BJ (cell line): ENCODE measurements around the gene MET. TPM values are rescaled to one million over a fixed set of nuclear protein-coding genes. Genes with fewer than 3 reads are reported as not detected.

Experiments
- CTCF ChIA-PET: fragments of 350-600 bp; formaldehyde crosslinking; extraction: SDS; loops from one replicate; lab custom pipeline; 2021; ENCODE audit warnings: antibody characterized with exemption, inconsistent platforms; lab: Yijun Ruan, JAX
- POLR2A ChIA-PET: fragments of 300-600 bp; sonication (Branson Sonifier 250); formaldehyde crosslinking; extraction: SDS; loops from one replicate; lab custom pipeline; 2021; ENCODE audit warnings: antibody characterized with exemption; lab: Charles Lee
- DNase-seq: peaks from one replicate; pipeline ENCODE4 v3.0.0-alpha.2; 2011; ENCODE audit warnings: low read depth
- H3K27me3 ChIP-seq: 2 replicates; pipeline ENCODE4 v1.6.0; 2011; ENCODE audit warnings: low read length; ENCODE audit not compliant: control insufficient read depth, insufficient read depth
- H3K36me3 ChIP-seq: 2 replicates; pipeline ENCODE4 v1.5.1; 2011; ENCODE audit warnings: low read length; ENCODE audit not compliant: control insufficient read depth, insufficient read depth
- H3K4me3 ChIP-seq: 2 replicates; pipeline ENCODE4 v1.5.1; 2011; ENCODE audit warnings: low read depth, mild to moderate bottlenecking, control low read depth, low read length
- CTCF ChIP-seq: IDR thresholded peaks from 2 replicates; pipeline ENCODE4 v1.5.1; 2011; ENCODE audit warnings: low read depth, mild to moderate bottlenecking, control low read depth, inconsistent platforms, low read length, moderate library complexity; ENCODE audit not compliant: insufficient read depth
- polyA plus RNA-seq: library from polyadenylated mRNA; depleted of rRNA; stranded (reverse); fragments of >200 nt; gene quantifications from 2 replicates; pipeline ENCODE4 v1.2.3, GENCODE V29; 2011

Gene MET
- polyA plus RNA-seq, 1 experiment: 68.3 TPM

GRCh38 chr7:116776610-116777289 lies 104.8 kb downstream of the MET start:
- ChIA-PET CTCF (interaction anchor here (1.0 to 2.0 kb wide), 5 partner anchors 10 to 233 kb away, joined by 3 to 4 read pairs (median 3); no protein-coding TSS in a partner anchor), POLR2A (no interaction called here)
- no peak for TF ChIP-seq CTCF
- no peak overlapping the region for H3K4me3 ChIP-seq
- DNase-seq: peak; percentile 38
- no peaks in the 10 kb centered on the region for H3K36me3 ChIP-seq
- no peaks in the 10 kb centered on the region for H3K27me3 ChIP-seq

GRCh38 chr7:116777651-116778281 lies 105.8 kb downstream of the MET start:
- peak; percentile 58 for DNase-seq
- Histone ChIP-seq H3K36me3 (no peaks in the 10 kb centered on the region), H3K27me3 (no peaks in the 10 kb centered on the region), H3K4me3 (no peak overlapping the region)
- CTCF ChIA-PET: interaction anchor here (1.0 to 2.0 kb wide), 5 partner anchors 22 to 234 kb away, joined by 3 to 4 read pairs (median 3); no protein-coding TSS in a partner anchor
- TF ChIP-seq CTCF: no peak
- POLR2A ChIA-PET: no interaction called here

GRCh38 chr7:116779216-116779615 lies 107.2 kb downstream of the MET start:
- POLR2A ChIA-PET: no interaction called here
- H3K36me3 ChIP-seq: no peaks in the 10 kb centered on the region
- CTCF ChIA-PET: interaction anchor here (0.6 to 2.0 kb wide), 4 partner anchors 21 to 108 kb away, joined by 3 to 5 read pairs (median 4); partner anchors contain the start of gene MET
- DNase-seq: no peak
- no peak overlapping the region for H3K4me3 ChIP-seq
- H3K27me3 ChIP-seq: no peaks in the 10 kb centered on the region
- no peak for TF ChIP-seq CTCF

- POLR2A ChIA-PET: no interaction called here
- Histone ChIP-seq H3K36me3 (no peaks in the 10 kb centered on the region), H3K27me3 (no peaks in the 10 kb centered on the region), H3K4me3 (no peak overlapping the region)
- CTCF ChIA-PET: interaction anchor here (0.6 to 2.0 kb wide), 6 partner anchors 11 to 108 kb away, joined by 3 to 5 read pairs (median 4); partner anchors contain the start of gene MET
- TF ChIP-seq CTCF: no peak
- no peak for DNase-seq
Observed at GRCh38 chr7:116779931-116780330, 107.9 kb downstream of the MET start.

- Histone ChIP-seq H3K27me3 (no peaks in the 10 kb centered on the region), H3K4me3 (no peak overlapping the region), H3K36me3 (no peaks in the 10 kb centered on the region)
- CTCF ChIA-PET: interaction anchor here (0.6 to 2.0 kb wide), 5 partner anchors 23 to 527 kb away, joined by 3 to 5 read pairs (median 3); partner anchors contain the start of gene MET
- DNase-seq: no peak
- TF ChIP-seq CTCF: no peak
- POLR2A ChIA-PET: no interaction called here
Observed at GRCh38 chr7:116780521-116780920, 108.5 kb downstream of the MET start.
